GM21390 (cell line): Measurements from ENCODE around the gene ADAMTS13.

Experiments
- ATAC-seq: cut with Tn5 transposase; IDR thresholded peaks from one replicate; pipeline ENCODE4 v1.9.1; 2021; ENCODE audit not compliant: unreplicated experiment

ADAMTS13 gene

DNA sequence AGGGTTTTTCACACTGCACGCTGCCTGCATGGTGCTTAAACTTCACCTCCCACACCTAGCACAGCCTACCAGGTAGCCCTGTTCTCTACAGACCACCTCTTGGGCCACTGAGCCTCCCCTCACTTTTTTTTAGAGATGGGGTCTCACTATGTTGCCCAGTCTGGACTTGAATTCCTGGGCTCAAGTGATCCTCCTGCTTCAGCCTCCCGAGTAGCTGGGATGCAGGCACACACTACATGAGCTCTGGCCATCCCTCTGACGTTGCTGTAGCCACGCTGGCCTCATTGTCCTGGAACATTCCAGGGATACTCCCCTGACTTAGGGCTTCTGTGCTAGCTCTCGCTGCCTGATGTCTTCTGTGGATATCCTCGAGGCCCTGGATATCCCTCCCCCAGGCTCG, 30.4 kb downstream of the ADAMTS13 start:
- no peak for ATAC-seq

DNA sequence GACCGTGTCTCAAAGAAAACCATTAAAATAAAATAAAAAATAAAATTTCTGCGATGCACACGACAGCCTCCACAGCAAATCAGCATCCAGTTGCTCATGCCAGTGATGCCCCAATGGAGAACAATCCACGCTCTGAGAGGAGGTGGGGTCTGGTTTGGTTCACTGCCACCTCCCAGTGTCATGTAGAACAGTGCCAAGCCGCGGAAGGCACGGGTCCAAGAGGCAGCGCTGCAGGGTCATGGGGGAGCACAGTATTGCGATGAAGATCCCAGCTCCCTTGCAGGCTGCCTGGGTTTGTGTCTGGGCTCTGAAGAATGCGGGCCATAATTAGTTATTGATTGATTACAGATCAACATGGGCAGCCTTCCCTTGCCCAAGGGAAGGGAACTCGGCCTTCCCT, 31.5 kb downstream of the ADAMTS13 start:
- ATAC-seq: no peak

GRCh38 chr9:133454325-133454724, 32.2 kb downstream of the ADAMTS13 start:
- no peak for ATAC-seq

DNA sequence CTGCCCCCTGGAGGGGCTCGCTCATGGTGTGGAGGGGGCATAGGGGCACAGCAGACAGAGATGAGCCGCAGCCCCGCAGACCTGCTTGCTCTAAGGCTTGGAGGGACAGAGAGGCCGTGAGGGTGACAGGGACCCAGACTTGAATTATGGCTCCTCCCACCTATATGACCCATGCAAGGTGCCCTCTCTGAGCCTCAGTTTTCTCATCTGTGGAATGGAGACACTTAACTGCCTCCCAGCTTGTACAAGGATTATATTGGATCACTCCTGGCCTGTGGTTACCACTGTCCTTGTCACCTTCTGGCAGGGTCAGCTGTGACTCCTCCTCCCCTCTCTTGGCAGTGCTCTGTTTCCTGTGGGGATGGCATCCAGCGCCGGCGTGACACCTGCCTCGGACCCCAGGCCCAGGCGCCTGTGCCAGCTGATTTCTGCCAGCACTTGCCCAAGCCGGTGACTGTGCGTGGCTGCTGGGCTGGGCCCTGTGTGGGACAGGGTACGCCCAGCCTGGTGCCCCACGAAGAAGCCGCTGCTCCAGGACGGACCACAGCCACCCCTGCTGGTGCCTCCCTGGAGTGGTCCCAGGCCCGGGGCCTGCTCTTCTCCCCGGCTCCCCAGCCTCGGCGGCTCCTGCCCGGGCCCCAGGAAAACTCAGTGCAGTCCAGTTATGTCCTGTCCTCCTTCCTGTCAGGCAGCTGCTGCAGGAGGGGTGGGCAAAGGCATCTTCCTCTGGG, 32.9 kb downstream of the ADAMTS13 start:
- ATAC-seq: no peak

DNA sequence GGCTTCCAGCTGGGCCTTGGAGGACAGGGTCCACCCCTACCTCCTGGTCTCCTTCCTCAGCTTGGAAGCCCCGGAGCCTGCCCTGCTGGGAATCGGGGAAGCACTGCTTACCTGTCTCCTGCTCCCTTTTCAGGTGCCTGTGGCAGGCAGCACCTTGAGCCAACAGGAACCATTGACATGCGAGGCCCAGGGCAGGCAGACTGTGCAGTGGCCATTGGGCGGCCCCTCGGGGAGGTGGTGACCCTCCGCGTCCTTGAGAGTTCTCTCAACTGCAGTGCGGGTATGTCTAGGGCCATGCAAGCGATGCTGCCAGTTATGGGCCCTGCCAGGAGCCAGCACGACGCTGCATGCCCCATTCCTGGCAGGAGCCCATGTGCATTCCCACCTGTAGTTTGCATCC, 33.8 kb downstream of the ADAMTS13 start:
- ATAC-seq: no peak

- no peak for ATAC-seq
These were observed 34.2 kb downstream of the ADAMTS13 start for GRCh38 chr9:133456409-133456808.

- ATAC-seq: no peak
These were observed 35.1 kb downstream of the ADAMTS13 start for GRCh38 chr9:133457233-133457632.

DNA sequence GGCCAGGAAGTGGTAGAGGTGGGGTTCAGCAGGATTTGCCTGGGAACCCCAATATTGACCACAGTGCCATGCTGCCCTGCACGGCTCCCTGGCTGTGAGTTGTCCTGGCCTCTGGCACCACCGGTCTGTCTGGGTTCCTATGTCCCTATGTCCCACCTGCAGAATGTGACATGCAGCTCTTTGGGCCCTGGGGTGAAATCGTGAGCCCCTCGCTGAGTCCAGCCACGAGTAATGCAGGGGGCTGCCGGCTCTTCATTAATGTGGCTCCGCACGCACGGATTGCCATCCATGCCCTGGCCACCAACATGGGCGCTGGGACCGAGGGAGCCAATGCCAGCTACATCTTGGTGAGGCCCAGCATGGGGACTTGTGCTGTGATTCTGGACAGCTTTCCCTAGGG, 35.6 kb downstream of the ADAMTS13 start:
- no peak for ATAC-seq

DNA sequence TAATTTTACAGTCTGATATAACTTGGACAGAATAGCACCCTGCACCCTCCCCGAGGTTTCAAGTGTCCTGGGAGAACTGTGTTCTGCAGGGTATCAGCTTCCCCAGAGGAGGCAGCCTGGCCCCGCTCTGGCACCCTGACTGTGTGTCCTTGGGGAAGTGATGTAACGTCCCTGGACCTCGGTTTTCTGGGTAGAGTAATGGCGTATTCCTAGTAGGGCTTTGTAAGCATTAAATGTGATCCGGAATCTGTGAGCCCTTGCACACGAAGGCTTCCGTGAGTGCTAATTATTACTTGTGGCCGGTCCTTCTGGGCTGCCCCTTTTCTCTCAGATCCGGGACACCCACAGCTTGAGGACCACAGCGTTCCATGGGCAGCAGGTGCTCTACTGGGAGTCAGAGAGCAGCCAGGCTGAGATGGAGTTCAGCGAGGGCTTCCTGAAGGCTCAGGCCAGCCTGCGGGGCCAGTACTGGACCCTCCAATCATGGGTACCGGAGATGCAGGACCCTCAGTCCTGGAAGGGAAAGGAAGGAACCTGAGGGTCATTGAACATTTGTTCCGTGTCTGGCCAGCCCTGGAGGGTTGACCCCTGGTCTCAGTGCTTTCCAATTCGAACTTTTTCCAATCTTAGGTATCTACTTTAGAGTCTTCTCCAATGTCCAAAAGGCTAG, 36.6 kb downstream of the ADAMTS13 start:
- no peak for ATAC-seq

DNA sequence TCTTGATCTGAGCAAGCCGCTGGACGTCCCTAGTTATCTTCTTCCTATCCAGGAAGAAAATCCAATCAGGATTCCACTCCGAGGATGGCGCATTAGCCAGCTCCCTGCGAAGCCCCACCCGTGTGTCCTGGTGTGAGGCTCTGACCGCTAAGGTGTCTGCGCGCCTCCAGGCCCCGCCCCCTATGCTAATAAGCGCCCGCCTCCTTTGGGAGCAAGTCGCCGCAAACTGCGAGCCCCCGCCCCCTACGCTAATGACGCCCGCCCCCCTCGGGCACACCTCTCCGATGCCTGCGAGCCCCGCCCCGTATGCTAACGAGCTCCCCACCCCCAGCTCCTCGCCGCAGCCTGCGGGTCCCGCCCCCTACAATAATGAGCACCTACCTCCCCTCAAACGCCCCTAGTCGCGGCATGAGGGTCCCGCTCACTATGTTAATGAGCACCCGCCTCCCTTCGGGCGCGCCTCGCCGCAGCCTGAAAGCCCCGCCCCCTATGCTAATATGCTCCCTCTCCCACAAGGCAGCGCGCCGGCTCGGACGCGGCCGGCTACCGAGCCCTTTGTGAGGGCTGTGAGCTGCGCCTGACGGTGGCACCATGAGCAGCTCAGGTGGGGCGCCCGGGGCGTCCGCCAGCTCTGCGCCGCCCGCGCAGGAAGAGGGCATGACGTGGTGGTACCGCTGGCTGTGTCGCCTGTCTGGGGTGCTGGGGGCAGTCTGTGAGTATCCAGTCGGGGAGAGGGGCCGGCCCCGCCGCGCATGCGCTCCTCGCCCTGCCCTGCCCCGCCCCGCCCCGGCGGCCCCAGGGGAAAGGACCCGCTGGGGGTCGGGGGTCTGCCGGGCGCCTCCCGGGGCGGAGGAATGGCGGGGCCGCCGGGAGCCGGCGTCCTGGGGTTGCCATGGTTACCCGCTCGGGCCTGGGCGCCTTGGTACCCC, 37.6 kb downstream of the ADAMTS13 start, which contains the start of gene CACFD1:
Gene CACFD1, plus strand, starts transcription at position 503 of the 929 bp plus-strand sequence. Its CDS starts 89 bp downstream, at position 592.
- peak; percentile 74 for ATAC-seq

- ATAC-seq: peak; percentile 27
These were observed 38.4 kb downstream of the ADAMTS13 start for GRCh38 chr9:133460405-133461175.

- no peak for ATAC-seq
These were observed 39.8 kb downstream of the ADAMTS13 start for GRCh38 chr9:133461975-133462374.

- no peak for ATAC-seq
These were observed 41.2 kb downstream of the ADAMTS13 start for GRCh38 chr9:133463234-133463863.

DNA sequence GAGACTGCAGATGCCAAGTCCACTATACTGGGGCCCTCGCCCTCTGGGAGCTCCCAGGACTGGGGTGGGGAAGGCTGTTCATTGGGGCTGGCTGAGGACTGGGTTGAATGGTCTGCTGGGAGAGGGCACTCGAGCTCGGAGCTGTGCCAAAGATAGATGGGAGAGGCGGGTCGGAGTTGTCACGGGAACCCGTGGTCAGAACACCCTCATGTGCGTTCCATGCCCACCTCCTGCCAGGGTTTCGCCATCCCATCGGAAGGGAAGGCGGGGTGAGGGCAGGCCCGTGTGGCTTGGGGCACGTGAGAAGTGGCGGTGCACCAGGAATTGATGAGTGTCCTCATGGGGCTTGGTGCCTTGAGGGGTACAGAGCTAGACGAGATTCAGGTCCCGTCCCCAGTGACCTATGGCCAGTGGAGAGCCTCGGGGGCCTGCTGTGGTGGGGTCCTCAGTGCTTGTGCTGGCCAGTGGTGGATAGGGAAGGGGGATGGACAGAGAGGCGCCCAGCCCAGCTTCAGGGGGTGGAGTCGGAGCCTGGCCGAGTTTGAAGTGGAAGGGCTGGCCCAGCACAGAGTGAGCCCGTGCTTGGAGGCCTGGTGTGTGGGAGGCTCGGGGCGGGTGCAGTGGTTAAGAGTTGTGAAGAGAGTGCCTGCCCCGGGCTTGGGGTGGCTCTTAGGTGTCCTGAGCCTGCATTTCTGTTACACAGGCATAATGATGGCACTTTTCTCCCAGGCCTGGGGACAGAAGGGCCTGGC, 41.9 kb downstream of the ADAMTS13 start:
- ATAC-seq: no peak

- ATAC-seq: no peak
These were observed 42.5 kb downstream of the ADAMTS13 start for GRCh38 chr9:133464638-133465037.

DNA sequence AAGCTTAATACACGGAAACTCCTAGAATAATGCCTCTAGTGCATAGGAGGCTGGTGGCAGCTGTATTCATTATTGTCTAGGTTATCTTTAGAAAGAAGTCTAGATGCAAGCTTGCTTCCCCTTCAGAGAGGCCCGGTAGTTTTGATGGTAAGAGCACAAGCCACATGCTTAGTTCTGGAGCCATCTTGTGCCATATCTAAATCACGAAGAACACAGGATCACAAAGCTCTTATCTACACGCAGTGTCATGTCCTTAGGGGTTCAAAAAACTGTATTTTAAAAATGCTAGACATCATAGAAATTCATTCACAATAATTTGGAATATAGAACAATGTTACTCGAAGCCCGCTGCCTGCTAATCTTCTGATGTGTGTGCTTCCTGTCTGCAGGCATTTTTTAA, 43.8 kb downstream of the ADAMTS13 start:
- ATAC-seq: no peak

DNA sequence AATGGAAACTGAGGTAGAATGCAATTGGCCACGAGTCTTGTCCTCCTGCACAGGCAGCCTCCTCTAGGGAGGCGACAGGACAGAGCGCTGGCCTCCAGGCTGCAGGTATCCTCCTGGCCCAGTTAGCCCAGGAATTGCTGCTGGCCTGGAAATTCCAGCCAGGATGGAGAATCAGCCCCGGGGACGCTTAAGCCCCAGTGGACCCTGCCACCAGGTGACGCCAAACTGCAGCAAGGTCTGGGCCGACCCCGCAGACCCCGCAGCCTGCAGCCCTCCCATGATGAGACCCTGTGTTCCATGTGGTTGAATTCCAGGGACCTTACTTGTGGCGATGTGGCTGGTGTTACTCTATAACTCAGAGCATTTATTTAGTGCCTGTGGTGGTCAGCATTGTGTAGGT, 44.9 kb downstream of the ADAMTS13 start:
- ATAC-seq: no peak

DNA sequence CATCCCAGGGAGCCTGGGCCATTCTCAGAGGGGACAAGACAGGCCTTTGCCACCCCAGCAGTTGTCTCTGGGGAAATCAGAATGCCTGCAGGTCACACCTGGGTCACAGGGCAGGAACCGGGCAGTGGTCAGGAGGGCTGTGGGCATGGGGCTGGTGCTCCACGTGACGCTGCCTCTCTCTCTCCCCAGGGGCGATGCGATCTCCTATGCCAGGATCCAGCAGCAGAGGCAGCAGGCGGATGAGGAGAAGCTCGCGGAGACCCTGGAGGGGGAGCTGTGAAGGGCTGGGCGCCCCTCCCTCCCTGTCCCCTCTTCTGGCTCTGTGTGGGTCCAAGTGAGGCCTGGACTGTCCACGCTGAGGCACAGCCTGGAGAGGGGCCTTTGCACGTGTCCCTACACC, 46.2 kb downstream of the ADAMTS13 start:
- ATAC-seq: no peak

GRCh38 chr9:133468777-133469421, 46.7 kb downstream of the ADAMTS13 start:
- ATAC-seq: no peak
